Measurements from ENCODE around the gene WNK1.
A peak's percentile ranks its signal among the peaks of the same experiment; 100 is the strongest.
"Not testable (repeated sequence)": the region's sequence is repeated elsewhere in the genome, so short reads cannot be mapped to it uniquely, and the experiment has no call there.

WNK1 gene

GRCh38 chr12:751999-752694 lies at the start of gene WNK1:
TSS of gene WNK1 (plus strand) at chr12:752579. CDS start at chr12:753566, 987 bp downstream.
- DNase-seq, result peak; percentile 98

GRCh38 chr12:704516-705242 lies 47.7 kb upstream of the WNK1 start:
- no peak for DNase-seq

- not testable (repeated sequence) for DNase-seq
Observed at GRCh38 chr12:708084-708483, 44.3 kb upstream of the WNK1 start.

- DNase-seq, result no peak
Observed at GRCh38 chr12:709455-710020, 42.8 kb upstream of the WNK1 start.

GRCh38 chr12:712172-712863 lies 40.1 kb upstream of the WNK1 start:
- no peak for DNase-seq

- DNase-seq, result no peak
Observed at GRCh38 chr12:713281-713875, 39.0 kb upstream of the WNK1 start.

GRCh38 chr12:716506-716905 lies 35.9 kb upstream of the WNK1 start:
- no peak for DNase-seq

DNA sequence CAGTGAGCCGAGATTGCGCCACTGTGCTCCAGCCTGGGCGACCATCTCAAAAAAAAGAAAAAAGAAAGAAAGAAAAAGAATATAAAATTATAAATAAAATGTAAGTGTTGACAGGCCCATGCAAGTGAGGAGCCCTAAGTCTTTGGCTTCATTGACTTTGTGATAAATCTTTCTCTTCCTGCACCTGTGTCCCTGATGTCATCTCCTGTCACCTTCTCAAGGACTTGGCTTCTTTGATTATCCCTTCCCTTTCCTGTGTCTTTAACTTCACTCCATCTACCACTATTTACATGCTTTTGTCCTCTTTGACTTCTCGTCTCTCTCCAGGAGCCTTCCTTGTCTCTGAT lies 33.6 kb upstream of the WNK1 start:
- peak; percentile 4 for DNase-seq

GRCh38 chr12:720231-720941 lies 32.0 kb upstream of the WNK1 start:
- no peak for DNase-seq

- peak; percentile 53 for DNase-seq
Observed at GRCh38 chr12:724194-724855, 28.1 kb upstream of the WNK1 start.

DNA sequence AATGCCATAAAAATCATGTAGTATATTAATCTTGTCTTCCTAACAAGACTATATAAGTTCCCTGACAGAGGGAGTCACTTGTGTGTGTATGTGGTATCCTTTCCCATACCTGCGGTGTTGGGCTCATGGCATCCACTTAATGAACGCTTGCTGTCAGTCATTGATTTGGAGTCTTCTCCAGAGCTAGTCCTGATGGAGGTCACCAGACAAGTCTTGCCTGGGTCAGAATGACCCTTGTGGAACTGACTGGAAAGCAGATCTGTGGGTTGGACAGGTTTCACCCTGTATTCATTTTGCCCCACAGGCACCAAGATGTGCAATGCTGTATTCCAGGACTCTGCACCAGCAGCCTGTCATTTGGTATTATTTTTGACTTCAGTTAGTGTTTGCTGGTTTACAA lies 27.3 kb upstream of the WNK1 start:
- DNase-seq, result no peak

DNA sequence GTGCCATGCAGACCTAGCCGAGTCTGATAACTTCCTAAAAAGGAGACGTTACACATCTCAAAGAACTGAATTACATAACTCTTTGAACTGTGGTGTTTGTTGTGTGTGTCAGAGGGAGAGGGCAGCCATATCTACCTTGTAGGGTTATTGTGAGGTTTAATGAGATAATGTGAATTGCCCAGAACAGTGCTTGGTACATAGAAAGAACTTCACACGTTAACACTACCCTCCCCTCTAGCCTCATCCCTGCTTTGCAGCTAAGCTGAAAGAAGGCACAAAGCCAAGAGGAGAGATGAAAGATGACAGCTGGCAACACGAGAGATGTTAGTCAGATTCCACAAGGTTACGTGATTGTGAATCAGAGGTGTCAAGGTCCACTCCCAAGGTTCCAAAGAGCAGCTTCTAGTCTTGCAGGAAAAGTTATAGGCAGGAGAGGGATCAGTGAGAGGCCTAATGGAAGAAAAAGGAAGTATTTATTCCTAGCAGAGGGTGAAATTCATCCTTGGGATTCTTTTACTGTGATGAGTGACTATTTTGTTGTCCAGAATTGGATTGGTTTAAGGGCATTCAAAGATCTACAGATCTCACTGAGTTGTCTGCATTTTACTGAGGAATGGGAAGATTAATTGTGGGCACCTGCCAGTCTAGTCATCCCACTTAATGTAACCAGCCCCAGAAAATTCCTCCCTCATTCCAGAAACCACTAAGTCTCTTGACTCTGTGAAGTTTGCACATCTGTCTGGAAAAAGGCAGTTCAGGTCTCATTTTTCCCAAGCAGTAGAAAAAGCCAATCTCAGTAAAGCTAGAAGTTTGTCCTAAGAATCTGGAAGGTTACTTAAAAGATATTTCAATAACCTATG lies 25.9 kb upstream of the WNK1 start:
- DNase-seq, result peak; percentile 16

DNA sequence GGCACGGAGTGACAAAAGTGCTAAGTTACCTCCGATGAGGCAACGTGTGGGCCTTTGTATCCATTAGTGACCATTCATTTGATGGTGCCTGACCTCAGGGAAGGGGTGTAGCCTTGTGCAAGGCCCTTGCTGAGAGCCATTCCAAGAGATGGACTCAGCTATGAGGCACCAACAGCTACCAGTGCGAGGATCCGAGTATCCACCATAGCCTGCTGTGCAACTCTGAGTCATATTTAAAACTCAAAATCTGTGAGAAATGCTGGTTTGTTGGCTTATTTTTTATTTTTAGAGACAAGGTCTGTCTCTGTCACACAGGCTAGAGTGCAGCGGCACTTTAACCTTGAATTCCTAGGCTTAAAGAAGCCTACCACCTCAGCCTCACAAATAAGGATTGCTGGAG lies 25.1 kb upstream of the WNK1 start:
- DNase-seq, result no peak

- peak; percentile 69 for DNase-seq
Observed at GRCh38 chr12:728781-729180, 23.6 kb upstream of the WNK1 start.

DNA sequence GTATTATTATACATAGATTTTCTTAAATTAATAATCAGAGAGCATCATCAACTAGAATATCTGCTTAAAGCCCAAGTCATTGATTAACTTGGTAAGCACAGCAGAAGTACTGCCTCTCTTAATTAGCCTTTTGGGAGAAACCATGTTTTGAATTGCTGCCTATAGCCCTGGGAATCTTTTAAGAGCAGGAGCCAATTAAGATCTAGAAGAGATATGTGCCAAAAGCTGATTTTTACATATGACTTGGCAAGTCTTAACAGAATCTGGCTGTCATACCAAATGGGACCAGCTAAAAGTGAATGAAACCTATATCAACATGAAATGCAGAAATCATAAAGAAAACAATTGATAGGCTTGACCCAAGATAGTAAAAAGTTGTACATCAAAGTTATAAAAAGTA lies 23.2 kb upstream of the WNK1 start:
- DNase-seq, result no peak

GRCh38 chr12:730550-730949 lies 21.8 kb upstream of the WNK1 start:
- DNase-seq, result no peak

GRCh38 chr12:737122-737739 lies 15.1 kb upstream of the WNK1 start:
- DNase-seq, result no peak

- DNase-seq, result no peak
Observed at GRCh38 chr12:738712-739111, 13.7 kb upstream of the WNK1 start.

DNA sequence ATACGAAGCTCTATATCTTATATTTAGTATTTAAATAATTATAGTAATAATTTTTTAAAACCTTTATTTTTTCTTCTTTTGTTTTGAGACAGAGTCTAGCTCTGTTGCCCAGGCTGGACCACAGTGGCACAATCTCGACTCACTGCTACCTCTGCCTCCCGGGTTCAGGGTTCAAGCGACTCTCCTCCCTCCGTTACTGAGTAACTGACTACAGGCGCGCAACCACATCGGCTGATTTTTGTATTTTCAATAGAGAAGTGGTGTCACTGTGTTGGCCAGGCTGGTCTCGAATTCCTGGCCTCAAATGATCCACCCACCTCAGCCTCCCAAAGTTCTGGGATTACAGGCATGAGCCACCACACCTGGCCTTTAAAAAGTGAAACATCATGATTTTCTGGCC lies 13.0 kb upstream of the WNK1 start:
- no peak for DNase-seq

DNA sequence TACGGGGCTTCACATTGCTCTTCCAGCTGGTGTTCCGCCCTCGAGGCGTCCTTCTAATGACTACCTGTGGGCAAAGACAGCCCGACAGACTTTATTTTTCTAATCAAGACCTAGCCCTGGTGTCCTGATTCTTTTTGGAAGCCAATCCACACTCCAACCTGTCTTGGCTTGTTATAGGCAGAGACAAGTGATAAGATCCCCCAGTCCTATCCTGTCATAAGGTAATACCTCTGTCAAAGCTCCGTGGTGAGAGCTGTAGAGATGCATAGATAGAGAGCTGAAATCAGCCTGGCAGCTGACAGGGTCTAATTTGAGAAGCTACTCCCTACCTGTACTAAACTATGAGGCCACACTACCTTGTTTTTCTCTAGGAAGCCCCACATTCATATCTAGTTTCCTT lies 11.5 kb upstream of the WNK1 start:
- no peak for DNase-seq
